Liver (tissue), 9 donors: ENCODE data around the gene ABCA12. TPM values are rescaled to one million over a fixed set of nuclear protein-coding genes. Genes with fewer than 3 reads are reported as not detected.

Source experiments
- DNase-seq: peaks from one replicate; pipeline ENCODE4 v3.0.0-alpha.2; 2017; ENCODE audit warnings: low spot score
- H3K27ac ChIP-seq, 2 donors: one replicate each; pipeline ENCODE4 v1.7.0; 2013; ENCODE audit warnings: inconsistent platforms in 2 of 2, low read length in 2 of 2, control low read depth in 1 of 2, low read depth in 1 of 2, mild to moderate bottlenecking in 1 of 2
- H3K27me3 ChIP-seq, 4 donors: one replicate each; pipeline versions ENCODE4 v1.6.1 to v1.7.0; 2013; ENCODE audit warnings: low read length in 3 of 4, inconsistent platforms in 1 of 4, mild to moderate bottlenecking in 1 of 4, moderate library complexity in 1 of 4; ENCODE audit not compliant: control insufficient read depth in 4 of 4, insufficient read depth in 4 of 4
- H3K36me3 ChIP-seq, 4 donors: one replicate each; pipeline versions ENCODE4 v1.6.1 to v1.7.0; 2013; ENCODE audit warnings: low read length in 3 of 4, mild to moderate bottlenecking in 3 of 4, low read depth in 1 of 4, moderate library complexity in 1 of 4; ENCODE audit not compliant: control insufficient read depth in 4 of 4, insufficient read depth in 3 of 4
- H3K4me1 ChIP-seq, 4 donors: one replicate each; pipeline versions ENCODE4 v1.6.1 to v1.7.0; 2013; ENCODE audit warnings: low read length in 3 of 4, mild to moderate bottlenecking in 3 of 4, moderate library complexity in 1 of 4; ENCODE audit not compliant: control insufficient read depth in 4 of 4, insufficient read depth in 4 of 4
- H3K4me3 ChIP-seq, 3 donors: one replicate each; pipeline versions ENCODE4 v1.6.1 to v1.7.0; 2013; ENCODE audit warnings: low read length in 3 of 3, control low read depth in 1 of 3, low read depth in 1 of 3, mild to moderate bottlenecking in 1 of 3
- H3K9ac ChIP-seq, 2 donors: one replicate each; pipeline ENCODE4 v1.7.0; 2013; ENCODE audit warnings: low read length in 2 of 2, mild to moderate bottlenecking in 2 of 2, moderate library complexity in 2 of 2, control low read depth in 1 of 2, low read depth in 1 of 2
- H3K9me3 ChIP-seq, 4 donors: one replicate each; pipeline versions ENCODE4 v1.6.1 to v1.7.0; 2013; ENCODE audit warnings: low read length in 3 of 4; ENCODE audit not compliant: control insufficient read depth in 4 of 4
- EGR1 ChIP-seq, 2 donors: IDR thresholded peaks; 2 replicates each; pipeline ENCODE4 v1.6.1; 2016 to 2018; ENCODE audit warnings: antibody characterized with exemption in 2 of 2, low read depth in 2 of 2
- FOXA1 ChIP-seq: IDR thresholded peaks from 2 replicates; pipeline ENCODE4 v1.6.1; 2016; ENCODE audit warnings: antibody characterized with exemption
- FOXA2 ChIP-seq: IDR thresholded peaks from 2 replicates; pipeline ENCODE4 v1.6.1; 2016; ENCODE audit warnings: antibody characterized with exemption
- GABPA ChIP-seq, 2 donors: IDR thresholded peaks in 1 of 2; conservative IDR thresholded peaks in 1 of 2; 2 replicates each; pipeline ENCODE4 v1.6.1; 2016; ENCODE audit warnings: antibody characterized with exemption in 2 of 2, mild to moderate bottlenecking in 1 of 2, moderate library complexity in 1 of 2
- HNF4A ChIP-seq, 2 donors: conservative IDR thresholded peaks; 2 replicates each; pipeline ENCODE4 v1.6.1; 2016; ENCODE audit warnings: antibody characterized with exemption in 2 of 2, mild to moderate bottlenecking in 2 of 2
- HNF4G ChIP-seq: IDR thresholded peaks from 2 replicates; pipeline ENCODE4 v1.6.1; 2016; ENCODE audit warnings: antibody characterized with exemption
- JUND ChIP-seq, 2 donors: IDR thresholded peaks; 2 replicates each; pipeline ENCODE4 v1.6.1; 2016; ENCODE audit warnings: antibody characterized with exemption in 2 of 2
- RAD21 ChIP-seq, 2 donors: IDR thresholded peaks; 2 replicates each; pipeline ENCODE4 v1.6.1; 2016; ENCODE audit warnings: antibody characterized with exemption in 2 of 2, mild to moderate bottlenecking in 2 of 2
- REST ChIP-seq: IDR thresholded peaks from 2 replicates; pipeline ENCODE4 v1.6.1; 2016; ENCODE audit warnings: antibody characterized with exemption, mild to moderate bottlenecking
- RXRA ChIP-seq, 2 donors: IDR thresholded peaks; 2 replicates each; pipeline ENCODE4 v1.6.1; 2017 to 2018; ENCODE audit warnings: antibody characterized with exemption in 2 of 2, mild to moderate bottlenecking in 1 of 2
- SP1 ChIP-seq: IDR thresholded peaks from 2 replicates; pipeline ENCODE4 v1.6.1; 2018; ENCODE audit warnings: antibody characterized with exemption, mild to moderate bottlenecking
- TAF1 ChIP-seq: conservative IDR thresholded peaks from 2 replicates; pipeline ENCODE4 v1.6.1; 2016; ENCODE audit warnings: antibody characterized with exemption, mild to moderate bottlenecking
- YY1 ChIP-seq: IDR thresholded peaks from 2 replicates; pipeline ENCODE4 v1.6.1; 2016; ENCODE audit warnings: antibody characterized with exemption, mild to moderate bottlenecking
- ZBTB33 ChIP-seq: IDR thresholded peaks from 2 replicates; pipeline ENCODE4 v1.6.1; 2016; ENCODE audit warnings: antibody characterized with exemption
- WGBS: extraction: QIAGEN DNeasy Blood & Tissue Kit; methylation state at CpG from one replicate; pipeline ENCODE4 v1.1.7; 2013; 5-methylcytosine and 5-hydroxymethylcytosine counted together
- polyA plus RNA-seq, 2 donors: library from polyadenylated mRNA; stranded (reverse) in 1 of 2; unstranded in 1 of 2; fragments of 200-250 nt in 1 of 2; fragments of >200 nt in 1 of 2; fragmentation: Nextera tagmentation in 1 of 2; extraction: Ambion mirVana in 1 of 2; gene quantifications; one replicate each; pipeline versions ENCODE4 v1.2.1 to v1.2.3, GENCODE V29; 2013 to 2015
- total RNA-seq, 2 donors: library from RNA; depleted of rRNA; stranded (reverse); fragments of >200 nt; gene quantifications; one replicate each; pipeline ENCODE4 v1.2.3, GENCODE V29; 2014
- TF ChIP-seq, protein P1 (sequence below): IDR thresholded peaks from 2 replicates; pipeline ENCODE4 v1.6.1; 2016; ENCODE audit warnings: antibody characterized with exemption
- TF ChIP-seq, protein P2 (sequence below): IDR thresholded peaks from 2 replicates; pipeline ENCODE4 v1.6.1; 2016; ENCODE audit warnings: antibody characterized with exemption
- TF ChIP-seq, protein P3 (sequence below): fragments of 150-350 bp; IDR thresholded peaks from 2 replicates; pipeline ENCODE4 v1.5.1; 2017; ENCODE audit warnings: improper control_type of control experiment, low read depth, low read length; ENCODE audit not compliant: missing input control
- donor health status: healthy.
- donor health status: healthy.
- donor health status: healthy.
- donor health status: healthy.
- donor health status: healthy.

Gene ABCA12
- total and polyA plus RNA-seq, 4 donors: 0.03 TPM; not detected in 3

DNA sequence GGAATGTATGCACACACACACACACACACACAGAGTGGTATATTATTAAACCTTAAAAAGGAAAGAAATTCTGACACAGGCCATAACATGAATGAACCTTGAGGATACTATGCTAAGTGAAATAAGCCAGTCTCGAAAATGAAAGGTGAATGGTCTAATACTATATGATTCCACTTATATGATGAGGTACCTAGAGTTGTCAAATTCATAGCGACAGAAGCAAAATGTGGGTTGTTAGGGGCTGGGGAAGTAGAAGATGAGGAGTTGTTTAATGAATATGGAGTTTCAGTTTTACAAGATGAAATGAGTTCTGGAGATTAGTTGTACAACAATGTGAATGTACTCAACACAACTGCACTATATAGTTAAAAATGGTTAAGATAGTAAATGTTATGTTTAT, 118.1 kb downstream of the ABCA12 start:
- no peak overlapping the region for H3K9ac ChIP-seq
- no peak for TF ChIP-seq EGR1 (IDR thresholded peaks at IDR 0.05; ENCODE audit: low read depth in 2 of 2)
- TF ChIP-seq RXRA (IDR thresholded peaks at IDR 0.05): no peak
- no peak for TF ChIP-seq SP1
- no peak for TF ChIP-seq RAD21 (IDR thresholded peaks at IDR 0.05)
- TF ChIP-seq GABPA (IDR thresholded peaks at IDR 0.05 in 1 of 2, conservative IDR thresholded peaks at IDR 0.05 in 1 of 2): no peak
- TF ChIP-seq HNF4A (conservative IDR thresholded peaks at IDR 0.05): no peak
- TF ChIP-seq, protein P1, sequence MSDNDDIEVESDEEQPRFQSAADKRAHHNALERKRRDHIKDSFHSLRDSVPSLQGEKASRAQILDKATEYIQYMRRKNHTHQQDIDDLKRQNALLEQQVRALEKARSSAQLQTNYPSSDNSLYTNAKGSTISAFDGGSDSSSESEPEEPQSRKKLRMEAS: no peak
- no peak for TF ChIP-seq TAF1
- TF ChIP-seq YY1: no peak
- no peak for TF ChIP-seq FOXA1
- TF ChIP-seq, protein P2, sequence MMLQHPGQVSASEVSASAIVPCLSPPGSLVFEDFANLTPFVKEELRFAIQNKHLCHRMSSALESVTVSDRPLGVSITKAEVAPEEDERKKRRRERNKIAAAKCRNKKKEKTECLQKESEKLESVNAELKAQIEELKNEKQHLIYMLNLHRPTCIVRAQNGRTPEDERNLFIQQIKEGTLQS: no peak
- WGBS: 45% methylated on average over 2 of the region's 2 CpGs
- H3K4me3 ChIP-seq: no peak overlapping the region
- H3K9me3 ChIP-seq: no peaks in the 10 kb centered on the region
- DNase-seq: no peak
- H3K27me3 ChIP-seq: no peaks in the 10 kb centered on the region
- H3K27ac ChIP-seq: no peak overlapping the region
- no peaks in the 10 kb centered on the region for H3K4me1 ChIP-seq
- H3K36me3 ChIP-seq: no peaks in the 10 kb centered on the region

GRCh38 chr2:215019521-215020145, 118.8 kb downstream of the ABCA12 start:
- TF ChIP-seq HNF4A (conservative IDR thresholded peaks at IDR 0.05): no peak
- TF ChIP-seq ZBTB33: no peak
- TF ChIP-seq, protein P3, sequence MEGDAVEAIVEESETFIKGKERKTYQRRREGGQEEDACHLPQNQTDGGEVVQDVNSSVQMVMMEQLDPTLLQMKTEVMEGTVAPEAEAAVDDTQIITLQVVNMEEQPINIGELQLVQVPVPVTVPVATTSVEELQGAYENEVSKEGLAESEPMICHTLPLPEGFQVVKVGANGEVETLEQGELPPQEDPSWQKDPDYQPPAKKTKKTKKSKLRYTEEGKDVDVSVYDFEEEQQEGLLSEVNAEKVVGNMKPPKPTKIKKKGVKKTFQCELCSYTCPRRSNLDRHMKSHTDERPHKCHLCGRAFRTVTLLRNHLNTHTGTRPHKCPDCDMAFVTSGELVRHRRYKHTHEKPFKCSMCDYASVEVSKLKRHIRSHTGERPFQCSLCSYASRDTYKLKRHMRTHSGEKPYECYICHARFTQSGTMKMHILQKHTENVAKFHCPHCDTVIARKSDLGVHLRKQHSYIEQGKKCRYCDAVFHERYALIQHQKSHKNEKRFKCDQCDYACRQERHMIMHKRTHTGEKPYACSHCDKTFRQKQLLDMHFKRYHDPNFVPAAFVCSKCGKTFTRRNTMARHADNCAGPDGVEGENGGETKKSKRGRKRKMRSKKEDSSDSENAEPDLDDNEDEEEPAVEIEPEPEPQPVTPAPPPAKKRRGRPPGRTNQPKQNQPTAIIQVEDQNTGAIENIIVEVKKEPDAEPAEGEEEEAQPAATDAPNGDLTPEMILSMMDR: no peak
- TF ChIP-seq JUND (IDR thresholded peaks at IDR 0.05): no peak
- no peak for TF ChIP-seq RXRA (IDR thresholded peaks at IDR 0.05)
- no peak for TF ChIP-seq EGR1 (IDR thresholded peaks at IDR 0.05; ENCODE audit: low read depth in 2 of 2)
- TF ChIP-seq, protein P1: no peak
- TF ChIP-seq HNF4G: no peak
- no peak for TF ChIP-seq RAD21 (IDR thresholded peaks at IDR 0.05)
- TF ChIP-seq, protein P2: no peak
- TF ChIP-seq SP1: no peak
- TF ChIP-seq TAF1: no peak
- TF ChIP-seq YY1: no peak
- no peak for TF ChIP-seq FOXA2
- TF ChIP-seq REST: no peak
- no peak for TF ChIP-seq GABPA (IDR thresholded peaks at IDR 0.05 in 1 of 2, conservative IDR thresholded peaks at IDR 0.05 in 1 of 2)
- 89% methylated on average over 8 of the region's 8 CpGs for WGBS
- no peak overlapping the region for H3K4me3 ChIP-seq
- DNase-seq: no peak
- H3K4me1 ChIP-seq: no peaks in the 10 kb centered on the region
- no peaks in the 10 kb centered on the region for H3K27me3 ChIP-seq
- no peaks in the 10 kb centered on the region for H3K9me3 ChIP-seq
- H3K9ac ChIP-seq: no peak overlapping the region
- H3K36me3 ChIP-seq: no peaks in the 10 kb centered on the region
- H3K27ac ChIP-seq: no peak overlapping the region
